Stomach (tissue), 9 donors: Measurements from ENCODE around the gene ATP6V1C2. TPM values are rescaled to one million over a fixed set of nuclear protein-coding genes. Genes with fewer than 3 reads are reported as not detected.

Experiments
- DNase-seq, 2 donors: peaks; one replicate each; pipeline versions ENCODE4 v3.0.0 to v3.0.0-alpha.2; 2013 to 2019
- H3K27ac ChIP-seq, 5 donors: fragments of 200-600 bp in 4 of 5; sonication (generic) in 4 of 5; one replicate each; pipeline ENCODE4 v1.5.1; 2013 to 2019; ENCODE audit warnings: mild to moderate bottlenecking in 1 of 5, moderate library complexity in 1 of 5
- H3K27me3 ChIP-seq, 3 donors: fragments of 200-600 bp; sonication (generic); one replicate each; pipeline ENCODE4 v1.5.1; 2017 to 2019; ENCODE audit warnings: mixed run types in 1 of 3
- H3K36me3 ChIP-seq, 4 donors: fragments of 200-600 bp; sonication (generic); 1 replicate in 3 of 4; 2 replicates in 1 of 4; pipeline ENCODE4 v1.5.1; 2016 to 2019
- H3K4me1 ChIP-seq, 4 donors: fragments of 200-600 bp; sonication (generic); one replicate each; pipeline ENCODE4 v1.5.1; 2016 to 2019
- H3K4me3 ChIP-seq, 4 donors: fragments of 200-600 bp; sonication (generic) in 3 of 4; one replicate each; pipeline ENCODE4 v1.5.1; 2016 to 2019; ENCODE audit warnings: mild to moderate bottlenecking in 1 of 4
- H3K9me3 ChIP-seq, 4 donors: fragments of 200-600 bp; sonication (generic); one replicate each; pipeline ENCODE4 v1.5.1; 2016 to 2019
- EP300 ChIP-seq: sonication (generic); formaldehyde crosslinking; IDR thresholded peaks from one replicate; pipeline ENCODE4 v1.6.1; 2017; ENCODE audit warnings: antibody characterized with exemption
- POLR2A ChIP-seq, 4 donors: fragments of 450-650 bp; IDR thresholded peaks; one replicate each; pipeline ENCODE4 v1.6.1; 2016; ENCODE audit warnings: antibody characterized with exemption in 4 of 4, control low read depth in 2 of 4, mild to moderate bottlenecking in 1 of 4, moderate library complexity in 1 of 4
- POLR2AphosphoS5 ChIP-seq, 3 donors: sonication (generic); formaldehyde crosslinking; IDR thresholded peaks; one replicate each; pipeline ENCODE4 v1.6.1; 2016; ENCODE audit warnings: antibody characterized with exemption in 3 of 3
- WGBS, 5 donors: extraction: QIAGEN DNeasy Blood & Tissue Kit in 3 of 5; methylation state at CpG; one replicate each; pipeline versions ENCODE4 v1.1.5 to v1.1.7; 2013 to 2018; 5-methylcytosine and 5-hydroxymethylcytosine counted together
- intact Hi-C: fragments of 100-400 bp; cut with DNase I; formaldehyde crosslinking; loops from one replicate; pipeline ENCODE4 v1.15.1; 2023; ENCODE audit warnings: low total_unique reads
- polyA plus RNA-seq, 3 donors: library from polyadenylated mRNA; stranded (reverse); fragments of 200-250 nt; gene quantifications; one replicate each; pipeline ENCODE4 v1.2.3, GENCODE V29; 2013
- total RNA-seq, 5 donors: library from RNA; depleted of rRNA; stranded (reverse); fragments of >200 nt; gene quantifications; one replicate each; pipeline versions ENCODE4 v1.1.0 to v1.2.3, GENCODE V29; 2014 to 2016
- TF ChIP-seq, protein P1 (sequence below), 7 experiments: fragments of 450-650 bp in 4 of 7; fragments of 200-600 bp in 3 of 7; sonication (generic) in 3 of 7; IDR thresholded peaks; one replicate each; pipeline ENCODE4 v1.5.1; 2016 to 2019; ENCODE audit warnings: antibody characterized with exemption in 7 of 7, control low read depth in 2 of 7, mild to moderate bottlenecking in 1 of 7
- donor health status: healthy with polysubstance abuse.
- donor health status: Bipolar disorder and iron deficiency.
- donor health status: healthy.

ATP6V1C2 gene
- total and polyA plus RNA-seq, 8 donors, result 0.61 to 143 (median 1.1) TPM; not detected in 3

- Histone ChIP-seq H3K36me3 (peaks cover 10 to 86% (median 78%) of the 10 kb centered on the region in 4 donors), H3K4me3 (no peak overlapping the region), H3K9me3 (no peaks in the 10 kb centered on the region), H3K27ac (no peak overlapping the region), H3K4me1 (peaks cover 0 to 17% (median 0%) of the 10 kb centered on the region in 4 donors), H3K27me3 (no peaks in the 10 kb centered on the region)
- TF ChIP-seq, protein P1, sequence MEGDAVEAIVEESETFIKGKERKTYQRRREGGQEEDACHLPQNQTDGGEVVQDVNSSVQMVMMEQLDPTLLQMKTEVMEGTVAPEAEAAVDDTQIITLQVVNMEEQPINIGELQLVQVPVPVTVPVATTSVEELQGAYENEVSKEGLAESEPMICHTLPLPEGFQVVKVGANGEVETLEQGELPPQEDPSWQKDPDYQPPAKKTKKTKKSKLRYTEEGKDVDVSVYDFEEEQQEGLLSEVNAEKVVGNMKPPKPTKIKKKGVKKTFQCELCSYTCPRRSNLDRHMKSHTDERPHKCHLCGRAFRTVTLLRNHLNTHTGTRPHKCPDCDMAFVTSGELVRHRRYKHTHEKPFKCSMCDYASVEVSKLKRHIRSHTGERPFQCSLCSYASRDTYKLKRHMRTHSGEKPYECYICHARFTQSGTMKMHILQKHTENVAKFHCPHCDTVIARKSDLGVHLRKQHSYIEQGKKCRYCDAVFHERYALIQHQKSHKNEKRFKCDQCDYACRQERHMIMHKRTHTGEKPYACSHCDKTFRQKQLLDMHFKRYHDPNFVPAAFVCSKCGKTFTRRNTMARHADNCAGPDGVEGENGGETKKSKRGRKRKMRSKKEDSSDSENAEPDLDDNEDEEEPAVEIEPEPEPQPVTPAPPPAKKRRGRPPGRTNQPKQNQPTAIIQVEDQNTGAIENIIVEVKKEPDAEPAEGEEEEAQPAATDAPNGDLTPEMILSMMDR (IDR thresholded peaks at IDR 0.05), result no peak
- TF ChIP-seq POLR2A (IDR thresholded peaks at IDR 0.05) (no peak), EP300 (no peak), POLR2AphosphoS5 (IDR thresholded peaks at IDR 0.05) (no peak)
- intact Hi-C loops, result no loop called here
- 22 to 72% (median 50%) methylated on average over 1 of the region's 1 CpG for WGBS, 5 donors
- no peak for DNase-seq
Observed at GRCh38 chr2:10680214-10680613, 41.2 kb upstream of the ATP6V1C2 start.

GRCh38 chr2:10680957-10681356 lies 40.5 kb upstream of the ATP6V1C2 start:
- 23 to 68% (median 47%) methylated on average over 2 of the region's 2 CpGs for WGBS, 5 donors
- peaks cover 0 to 17% (median under 1%) of the 10 kb centered on the region in 4 donors for H3K4me1 ChIP-seq
- H3K27me3 ChIP-seq, result no peaks in the 10 kb centered on the region
- H3K27ac ChIP-seq, result no peak overlapping the region
- TF ChIP-seq POLR2AphosphoS5 (IDR thresholded peaks at IDR 0.05), result no peak
- TF ChIP-seq, protein P1 (IDR thresholded peaks at IDR 0.05), result no peak
- TF ChIP-seq POLR2A (IDR thresholded peaks at IDR 0.05), result no peak
- TF ChIP-seq EP300, result no peak
- DNase-seq, result no peak
- intact Hi-C loops, result no loop called here
- no peaks in the 10 kb centered on the region for H3K9me3 ChIP-seq
- no peak overlapping the region for H3K4me3 ChIP-seq
- H3K36me3 ChIP-seq, result peaks cover 10 to 82% (median 72%) of the 10 kb centered on the region in 4 donors

DNA sequence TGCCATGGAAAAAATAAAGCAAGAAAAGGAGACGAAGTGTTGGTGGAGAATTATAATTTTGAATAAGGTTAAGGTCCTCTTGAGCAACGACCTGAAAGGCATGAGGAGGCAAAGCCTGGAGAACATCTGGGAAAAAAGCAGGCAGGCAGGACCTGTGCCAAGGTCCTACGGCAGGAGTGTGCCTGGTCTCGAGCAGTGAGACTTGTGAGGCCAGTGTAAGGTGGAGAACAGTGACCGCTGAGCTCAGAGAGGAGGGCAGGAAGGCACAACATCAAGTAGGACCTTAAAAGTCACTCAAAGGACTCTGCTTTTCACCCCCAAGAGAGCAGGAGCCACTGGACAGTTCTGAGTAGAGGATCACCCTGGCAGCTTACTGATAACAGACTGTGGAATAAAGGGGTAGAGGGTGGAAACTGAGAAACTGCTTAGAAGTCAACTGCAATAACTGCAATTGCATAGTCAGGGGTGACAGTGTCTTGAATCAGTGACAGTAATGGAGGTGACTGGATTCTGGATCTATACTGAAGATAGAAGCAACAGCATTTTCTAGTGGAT lies 35.2 kb upstream of the ATP6V1C2 start:
- H3K9me3 ChIP-seq, result no peaks in the 10 kb centered on the region
- no peak for DNase-seq
- H3K4me1 ChIP-seq, result peaks cover 10 to 42% (median 29%) of the 10 kb centered on the region in 4 donors
- H3K27me3 ChIP-seq, result no peaks in the 10 kb centered on the region
- peaks cover 8 to 34% (median 31%) of the 10 kb centered on the region in 4 donors for H3K36me3 ChIP-seq
- WGBS, 5 donors, result 46 to 66% (median 56%) methylated on average over 5 of the region's 5 CpGs
- intact Hi-C loops, result no loop called here
- no peak overlapping the region for H3K27ac ChIP-seq
- H3K4me3 ChIP-seq, result no peak overlapping the region
- TF ChIP-seq POLR2AphosphoS5 (IDR thresholded peaks at IDR 0.05), result no peak
- TF ChIP-seq, protein P1 (IDR thresholded peaks at IDR 0.05), result no peak
- no peak for TF ChIP-seq EP300
- no peak for TF ChIP-seq POLR2A (IDR thresholded peaks at IDR 0.05)

DNA sequence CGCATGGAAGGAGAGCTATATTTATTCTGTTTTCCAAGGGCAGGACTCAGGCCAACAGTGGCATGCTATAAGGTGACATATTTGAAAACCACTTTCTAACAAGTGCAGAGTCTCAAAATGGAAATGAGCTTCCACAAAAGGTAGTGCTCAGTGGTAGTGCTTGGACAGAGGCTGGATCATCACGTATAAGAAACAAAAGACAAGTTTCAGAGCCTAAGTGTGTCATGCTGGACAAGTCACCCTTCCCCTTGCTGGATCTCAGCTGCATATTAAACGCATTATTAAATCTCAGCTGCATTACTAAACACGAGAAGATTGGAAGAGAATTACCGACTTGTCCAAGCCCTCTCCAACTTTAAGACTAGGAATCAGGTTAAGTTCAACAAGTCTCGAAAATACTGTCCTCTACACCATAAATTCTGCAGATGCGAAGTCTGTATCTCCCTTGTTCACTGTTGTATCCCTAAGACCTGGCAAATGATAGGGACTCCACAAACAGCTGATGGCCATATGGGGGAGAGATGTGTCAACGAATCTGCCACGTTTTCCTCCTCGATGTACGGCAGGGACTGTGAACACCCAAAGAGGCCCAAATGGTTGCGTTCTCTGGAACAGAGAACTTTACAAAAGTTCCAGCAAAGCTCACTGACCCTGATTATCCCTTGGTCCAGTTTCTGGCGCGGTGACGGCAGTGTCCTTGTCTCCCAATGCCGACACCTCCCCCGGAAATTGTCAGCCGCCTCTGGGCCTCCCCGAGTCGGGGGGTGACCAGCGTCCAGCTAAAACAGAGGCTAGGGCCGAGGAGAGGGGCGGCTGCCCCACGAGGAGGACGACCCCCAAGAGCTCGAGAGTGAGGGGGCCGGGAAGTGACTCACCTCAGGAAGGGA lies 32.3 kb upstream of the ATP6V1C2 start:
- H3K4me3 ChIP-seq, result peak overlapping the region; percentile 59 to 98 (median 95)
- H3K27me3 ChIP-seq, result no peaks in the 10 kb centered on the region
- peak in 1 of 2 donors; percentile 29 for DNase-seq
- H3K9me3 ChIP-seq, result no peaks in the 10 kb centered on the region
- H3K4me1 ChIP-seq, result peaks cover 10 to 42% (median 28%) of the 10 kb centered on the region in 4 donors
- H3K36me3 ChIP-seq, result peaks cover 0 to 7% (median 4%) of the 10 kb centered on the region in 4 donors
- whole genome bisulfite sequencing, 5 donors, result 3 to 4% (median 4%) methylated on average over 21 to 27 of the region's 27 CpGs
- intact Hi-C loops, result no loop called here
- peak overlapping the region; percentile 70 to 94 (median 91) for H3K27ac ChIP-seq
- TF ChIP-seq, protein P1 (IDR thresholded peaks at IDR 0.05), result no peak
- TF ChIP-seq POLR2AphosphoS5 (IDR thresholded peaks at IDR 0.05), result no peak
- TF ChIP-seq EP300, result no peak
- TF ChIP-seq POLR2A (IDR thresholded peaks at IDR 0.05), result no peak
